Esophagus squamous epithelium (tissue), 5 donors: ENCODE measurements around the gene SLC22A5. TPM values are rescaled to one million over a fixed set of nuclear protein-coding genes. Genes with fewer than 3 reads are reported as not detected.

Source experiments
- DNase-seq: peaks from one replicate; lab custom pipeline; 2025; lab: John Stamatoyannopoulos, UW
- H3K27ac ChIP-seq, 4 donors: fragments of 200-600 bp; sonication (generic); one replicate each; pipeline ENCODE4 v1.5.1; 2016 to 2019; ENCODE audit warnings: mild to moderate bottlenecking in 1 of 4
- H3K27me3 ChIP-seq, 4 donors: fragments of 200-600 bp; sonication (generic); 1 replicate in 3 of 4; 2 replicates in 1 of 4; pipeline versions ENCODE4 v1.5.1 to v1.6.0; 2017 to 2021; ENCODE audit warnings: antibody characterized with exemption in 1 of 4
- H3K36me3 ChIP-seq, 3 donors: fragments of 200-600 bp; sonication (generic); one replicate each; pipeline ENCODE4 v1.5.1; 2016 to 2019
- H3K4me1 ChIP-seq, 3 donors: fragments of 200-600 bp; sonication (generic); one replicate each; pipeline ENCODE4 v1.5.1; 2017 to 2019
- H3K4me3 ChIP-seq, 4 donors: fragments of 200-600 bp; sonication (generic); 1 replicate in 3 of 4; 2 replicates in 1 of 4; pipeline ENCODE4 v1.5.1; 2016 to 2019; ENCODE audit warnings: mild to moderate bottlenecking in 2 of 4, moderate library complexity in 1 of 4
- H3K9me3 ChIP-seq, 3 donors: fragments of 200-600 bp; sonication (generic); one replicate each; pipeline ENCODE4 v1.5.1; 2016 to 2019
- CTCF ChIP-seq, 6 experiments: fragments of 450-650 bp in 4 of 6; fragments of 200-600 bp in 2 of 6; sonication (generic) in 2 of 6; IDR thresholded peaks; one replicate each; pipeline ENCODE4 v1.5.1; 2016 to 2019; ENCODE audit warnings: antibody characterized with exemption in 6 of 6, mild to moderate bottlenecking in 4 of 6, moderate library complexity in 4 of 6
- POLR2A ChIP-seq, 4 donors: fragments of 450-650 bp; IDR thresholded peaks; one replicate each; pipeline ENCODE4 v1.6.1; 2017; ENCODE audit warnings: antibody characterized with exemption in 4 of 4, mild to moderate bottlenecking in 4 of 4, moderate library complexity in 3 of 4
- WGBS, 2 donors: methylation state at CpG; one replicate each; pipeline ENCODE4 v1.1.5; 2018; 5-methylcytosine and 5-hydroxymethylcytosine counted together
- intact Hi-C: fragments of 100-400 bp; cut with DNase I; formaldehyde crosslinking; loops from one replicate; pipeline ENCODE4 v1.15.0; 2022
- total RNA-seq, 4 donors: library from RNA; depleted of rRNA; stranded (reverse); fragments of >200 nt; gene quantifications; one replicate each; pipeline ENCODE4 v1.1.0, GENCODE V29; 2016
- donor health status: DM: yes; HTN: yes; CAD: no.

SLC22A5 gene
- total RNA-seq, 4 donors from 2014 or later: 7.4 to 15.8 (median 8.3) TPM

DNA sequence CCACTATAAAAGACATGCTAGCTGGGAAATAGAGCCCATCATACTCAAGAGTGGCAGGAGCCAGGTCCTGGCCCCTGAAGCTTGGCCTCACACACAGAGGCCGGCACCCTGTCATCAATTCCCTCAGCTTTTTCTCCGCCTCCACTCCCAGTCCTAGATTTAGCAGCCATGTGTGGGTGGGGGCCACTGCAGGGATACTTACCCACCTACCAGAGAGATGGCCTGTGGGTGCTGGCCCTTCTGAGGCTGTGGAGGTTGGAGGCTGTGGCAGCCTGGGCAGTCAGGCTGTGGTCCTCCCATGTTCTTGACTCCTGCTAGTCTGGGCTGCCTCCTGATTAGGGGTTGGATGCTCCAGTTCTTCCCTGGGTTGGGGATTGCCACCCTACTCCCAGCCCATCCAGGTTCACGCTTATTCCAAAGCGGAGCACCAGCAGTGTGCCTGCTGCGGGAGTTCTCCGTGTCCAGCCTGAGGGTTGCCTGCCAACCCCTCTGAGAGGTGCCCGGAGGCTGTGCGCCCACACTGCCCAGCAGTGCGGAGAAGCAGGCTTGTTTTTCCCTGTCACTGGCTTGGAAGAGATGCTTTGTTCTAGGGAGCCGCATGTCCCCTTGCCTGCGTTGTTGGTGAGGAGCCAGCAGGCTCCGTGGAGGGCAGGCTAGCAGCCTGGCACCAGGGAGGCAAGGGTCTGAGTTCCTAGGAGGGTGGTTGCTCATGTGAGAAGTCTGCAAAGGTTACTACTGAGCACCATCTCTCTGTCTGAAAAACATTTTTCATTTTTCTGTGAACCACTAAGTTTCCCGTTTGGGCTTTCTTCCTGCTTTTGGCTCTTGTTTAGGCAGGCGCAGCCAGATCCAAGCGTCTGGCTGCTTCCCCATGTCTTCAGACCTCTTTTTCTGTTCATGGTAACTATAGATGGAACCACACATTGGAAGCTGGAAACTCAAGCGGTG is 7.5 kb downstream of the SLC22A5 start:
- Histone ChIP-seq H3K27me3 (no peaks in the 10 kb centered on the region), H3K27ac (peak overlapping the region; percentile 2 to 24 (median 6)), H3K36me3 (peaks cover 0 to 27% (median 0%) of the 10 kb centered on the region in 3 donors), H3K4me1 (peaks cover 0 to 58% (median 14%) of the 10 kb centered on the region in 3 donors), H3K9me3 (no peaks in the 10 kb centered on the region), H3K4me3 (peak overlapping the region in 1 of 4 donors; percentile 31)
- WGBS, 2 donors: 64 to 71% methylated on average over 5 to 7 of the region's 16 CpGs
- intact Hi-C loops: loop anchor here (10.0 kb wide), 1 partner anchor 92 kb away; no protein-coding TSS in a partner anchor
- TF ChIP-seq POLR2A (IDR thresholded peaks at IDR 0.05): no peak
- TF ChIP-seq CTCF (IDR thresholded peaks at IDR 0.05): no peak
- DNase-seq: no peak

GRCh38 chr5:132377738-132378137 is 8.2 kb downstream of the SLC22A5 start:
- DNase-seq: no peak
- TF ChIP-seq CTCF (IDR thresholded peaks at IDR 0.05) (no peak), POLR2A (IDR thresholded peaks at IDR 0.05) (no peak)
- 68% methylated on average over 3 of the region's 7 CpGs; no CpG with 5 or more reads in 1 of the 2 donors for WGBS, 2 donors
- H3K36me3 ChIP-seq: peaks cover 0 to 27% (median 0%) of the 10 kb centered on the region in 3 donors
- H3K27ac ChIP-seq: peak overlapping the region in 1 of 4 donors; percentile 2
- intact Hi-C loops: loop anchor here (10.0 kb wide), 1 partner anchor 93 kb away; no protein-coding TSS in a partner anchor
- H3K4me3 ChIP-seq: no peak overlapping the region
- peaks cover 0 to 56% (median 9%) of the 10 kb centered on the region in 3 donors for H3K4me1 ChIP-seq
- no peaks in the 10 kb centered on the region for H3K9me3 ChIP-seq
- no peaks in the 10 kb centered on the region for H3K27me3 ChIP-seq

- TF ChIP-seq CTCF (IDR thresholded peaks at IDR 0.05) (no peak), POLR2A (IDR thresholded peaks at IDR 0.05) (no peak)
- Histone ChIP-seq H3K27ac (no peak overlapping the region), H3K9me3 (no peaks in the 10 kb centered on the region), H3K36me3 (peaks cover 0 to 27% (median 0%) of the 10 kb centered on the region in 3 donors), H3K4me3 (no peak overlapping the region), H3K4me1 (peaks cover 0 to 55% (median 9%) of the 10 kb centered on the region in 3 donors), H3K27me3 (no peaks in the 10 kb centered on the region)
- DNase-seq: no peak
- intact Hi-C loops: loop anchor here (10.0 kb wide), 1 partner anchor 94 kb away; no protein-coding TSS in a partner anchor
- 75 to 79% methylated on average over 3 of the region's 3 CpGs for WGBS, 2 donors
Measured at GRCh38 chr5:132378580-132378979, 9.1 kb downstream of the SLC22A5 start.

DNA sequence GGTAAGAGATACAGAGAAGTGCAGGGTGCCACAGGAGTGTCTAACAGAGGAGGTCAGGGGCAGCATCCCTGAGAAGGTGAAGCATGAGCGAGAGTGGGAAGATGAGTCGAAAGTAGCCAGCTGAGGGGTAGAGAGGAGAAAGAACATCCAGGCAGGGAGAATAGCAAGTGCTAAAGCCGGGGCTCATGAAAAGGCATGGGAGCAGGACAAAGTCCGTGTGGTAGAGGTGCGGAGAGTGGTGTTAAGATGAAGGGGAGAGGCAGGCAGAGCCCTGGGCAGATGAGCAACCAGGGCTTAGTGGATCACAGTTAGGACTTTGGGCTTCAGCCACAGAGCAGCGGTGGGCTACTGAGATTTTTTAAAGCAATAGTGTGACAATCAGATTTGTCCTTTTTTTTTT is 10.5 kb downstream of the SLC22A5 start:
- Histone ChIP-seq H3K36me3 (peaks cover 0 to 40% (median 4%) of the 10 kb centered on the region in 3 donors), H3K27ac (no peak overlapping the region), H3K4me1 (peaks cover 0 to 54% (median 9%) of the 10 kb centered on the region in 3 donors), H3K9me3 (no peaks in the 10 kb centered on the region), H3K27me3 (no peaks in the 10 kb centered on the region), H3K4me3 (no peak overlapping the region)
- DNase-seq: no peak
- no peak for TF ChIP-seq POLR2A (IDR thresholded peaks at IDR 0.05)
- no peak for TF ChIP-seq CTCF (IDR thresholded peaks at IDR 0.05)
- 91% methylated on average over 6 of the region's 6 CpGs for WGBS, 2 donors
- intact Hi-C loops: no loop called here

- no peak for DNase-seq
- TF ChIP-seq CTCF (IDR thresholded peaks at IDR 0.05) (no peak), POLR2A (IDR thresholded peaks at IDR 0.05) (no peak)
- H3K9me3 ChIP-seq: no peaks in the 10 kb centered on the region
- intact Hi-C loops: no loop called here
- H3K4me1 ChIP-seq: peaks cover 0 to 59% (median 12%) of the 10 kb centered on the region in 3 donors
- 72 to 87% methylated on average over 2 of the region's 2 CpGs for WGBS, 2 donors
- no peak overlapping the region for H3K4me3 ChIP-seq
- H3K27me3 ChIP-seq: no peaks in the 10 kb centered on the region
- H3K27ac ChIP-seq: peak overlapping the region in 2 of 4 donors; percentile 49 to 53
- H3K36me3 ChIP-seq: peaks cover 0 to 41% (median 4%) of the 10 kb centered on the region in 3 donors
Measured at GRCh38 chr5:132380741-132381140, 11.2 kb downstream of the SLC22A5 start.
